Myocyte (in vitro differentiated cells): ENCODE results near the gene ATP2B2. TPM values are rescaled to one million over a fixed set of nuclear protein-coding genes. Genes with fewer than 3 reads are reported as not detected.

Experiments used
- DNase-seq: peaks from one replicate; pipeline ENCODE4 v3.0.0-alpha.2; 2012; ENCODE audit warnings: low read depth
- total RNA-seq: library from RNA; depleted of rRNA; stranded (reverse); fragments of >200 nt; gene quantifications from 2 replicates; pipeline ENCODE4 v1.2.3, GENCODE V29; 2014

ATP2B2 gene
- total RNA-seq, 1 donor from 2014 or later, result 0.24 TPM

DNA sequence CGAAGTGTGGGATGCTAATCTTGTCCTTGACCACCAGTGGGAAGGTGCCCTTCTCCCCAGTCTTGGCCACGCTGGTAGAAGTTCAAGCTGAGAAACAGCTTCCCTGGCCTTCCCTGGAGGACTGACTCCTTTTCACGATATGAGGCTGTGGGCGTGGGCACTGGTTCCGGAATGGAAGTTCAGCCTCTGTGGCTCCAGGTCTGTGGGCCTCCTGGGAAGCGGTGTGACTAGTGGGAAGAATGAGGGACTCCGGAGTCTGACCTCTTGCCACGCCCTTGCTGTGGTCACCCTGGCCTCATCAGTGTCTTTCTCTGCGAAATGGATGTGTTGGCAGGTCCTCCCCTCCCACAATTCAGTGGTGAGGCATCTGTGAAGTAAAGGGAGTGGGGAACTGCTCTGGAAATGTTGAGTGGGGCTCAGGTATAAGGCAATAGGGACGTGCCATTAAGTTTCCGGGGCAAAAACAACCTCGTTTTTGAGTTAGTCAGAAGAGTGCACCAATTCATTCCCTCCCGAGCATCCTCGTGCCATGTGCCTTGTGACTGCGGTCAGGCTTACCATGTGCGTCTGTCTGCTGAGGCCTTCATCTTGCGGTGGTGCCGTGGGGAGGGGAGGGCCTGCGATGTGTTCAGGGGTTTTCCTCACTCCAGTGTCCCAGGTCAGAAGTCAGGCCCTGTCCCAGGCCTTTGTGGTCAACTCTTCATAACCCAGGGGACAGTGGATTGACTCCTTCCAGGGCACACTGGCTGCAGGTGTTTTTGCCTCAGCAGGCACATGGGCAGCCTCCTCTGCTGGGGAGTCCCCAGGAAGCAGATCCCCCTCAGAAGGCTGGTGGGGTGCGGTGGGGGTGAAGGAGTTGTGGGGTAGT lies 172.7 kb downstream of the ATP2B2 start:
- no peak for DNase-seq

DNA sequence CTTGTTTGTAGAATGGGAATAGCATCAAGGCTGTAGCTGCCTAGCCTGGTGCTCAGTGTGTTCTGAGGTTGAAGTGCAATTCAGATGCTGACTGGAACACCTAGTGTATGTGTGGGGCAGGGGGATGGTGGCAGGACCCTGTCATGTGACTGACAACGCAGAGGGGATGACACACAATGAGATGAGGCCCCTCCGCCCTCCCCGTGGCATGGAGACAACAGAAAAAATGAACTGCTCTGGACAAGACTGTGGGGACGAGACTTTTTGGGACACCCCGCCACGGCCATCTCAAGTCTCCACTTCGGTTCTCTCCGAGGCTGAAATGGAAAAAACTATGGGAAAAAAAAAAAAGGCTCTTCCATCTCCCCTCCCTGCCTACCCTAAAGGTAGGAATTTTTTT lies 174.1 kb downstream of the ATP2B2 start:
- DNase-seq, result no peak

DNA sequence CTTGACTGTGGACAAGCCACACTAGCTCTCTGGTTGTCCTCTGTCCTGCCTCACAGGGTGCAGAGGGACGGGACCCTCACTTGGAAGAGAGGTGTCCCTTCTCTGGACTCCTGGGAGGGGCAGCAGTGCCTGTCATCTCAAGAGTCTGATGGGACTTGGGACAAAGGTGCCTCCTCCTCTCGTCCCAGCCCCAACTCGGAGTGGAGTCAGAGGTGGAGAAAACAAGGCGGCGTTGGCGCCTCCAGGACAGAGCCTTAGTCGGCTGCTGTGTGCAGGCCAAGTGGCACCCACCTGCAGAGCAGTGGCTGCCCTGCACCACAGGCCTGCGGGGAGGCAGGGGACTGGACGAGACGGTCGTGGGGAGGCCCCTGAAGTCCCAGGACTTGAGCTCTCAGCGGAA lies 175.1 kb downstream of the ATP2B2 start:
- DNase-seq, result no peak

DNA sequence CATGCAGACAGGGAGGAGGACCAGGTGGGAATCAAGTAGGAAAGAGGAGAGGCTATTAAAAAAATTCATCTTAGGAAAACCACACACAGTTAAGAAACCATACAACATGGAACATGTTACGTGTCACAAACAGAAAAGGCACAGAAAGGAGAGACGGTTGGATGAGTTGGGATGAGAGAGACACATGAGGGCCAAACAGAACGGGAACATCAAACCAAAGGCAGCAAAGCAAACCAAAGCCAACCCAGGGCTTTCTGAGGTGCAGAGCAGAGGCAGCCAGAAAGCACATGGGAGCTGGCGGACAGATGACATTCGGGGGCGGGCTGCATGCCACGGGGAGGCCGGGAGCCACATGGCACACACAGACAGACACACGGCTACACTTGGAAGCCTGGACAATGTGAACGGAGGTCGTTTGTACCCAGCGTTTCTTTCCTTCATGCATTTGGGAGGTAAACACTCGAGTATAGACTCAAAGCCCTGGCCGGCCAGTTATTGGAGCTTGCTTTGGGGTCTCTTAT lies 175.8 kb downstream of the ATP2B2 start:
- no peak for DNase-seq

DNA sequence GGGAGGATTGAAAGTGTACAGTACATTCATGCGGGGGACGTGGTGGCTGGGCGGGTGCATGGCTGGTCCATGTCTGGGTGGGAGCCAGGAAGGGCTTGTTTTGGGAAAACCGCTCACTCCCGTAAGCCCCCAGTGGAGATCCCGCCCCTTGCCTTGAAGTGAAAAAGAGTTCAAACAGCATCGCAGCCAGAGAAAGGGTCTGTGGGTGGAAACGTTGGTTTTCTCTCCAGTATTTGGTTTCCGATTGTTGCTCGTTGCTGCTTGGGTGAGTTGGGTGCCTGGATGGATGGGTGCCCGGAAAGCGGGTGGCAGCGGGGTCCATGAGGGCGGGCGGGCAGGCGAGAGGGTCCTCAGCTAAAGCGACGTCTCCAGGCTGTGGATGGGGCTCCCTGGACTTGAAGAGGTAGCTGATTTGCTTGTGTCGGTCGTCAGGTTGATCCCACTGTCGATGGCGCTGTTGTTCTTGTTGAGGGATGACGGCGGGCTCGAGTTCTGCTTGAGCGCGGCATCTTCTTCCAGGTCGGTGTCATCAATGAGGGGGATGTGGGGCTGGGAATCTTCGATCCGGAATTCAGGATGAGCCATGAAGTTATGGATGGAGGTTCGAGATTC lies 176.8 kb downstream of the ATP2B2 start:
- DNase-seq, result no peak

DNA sequence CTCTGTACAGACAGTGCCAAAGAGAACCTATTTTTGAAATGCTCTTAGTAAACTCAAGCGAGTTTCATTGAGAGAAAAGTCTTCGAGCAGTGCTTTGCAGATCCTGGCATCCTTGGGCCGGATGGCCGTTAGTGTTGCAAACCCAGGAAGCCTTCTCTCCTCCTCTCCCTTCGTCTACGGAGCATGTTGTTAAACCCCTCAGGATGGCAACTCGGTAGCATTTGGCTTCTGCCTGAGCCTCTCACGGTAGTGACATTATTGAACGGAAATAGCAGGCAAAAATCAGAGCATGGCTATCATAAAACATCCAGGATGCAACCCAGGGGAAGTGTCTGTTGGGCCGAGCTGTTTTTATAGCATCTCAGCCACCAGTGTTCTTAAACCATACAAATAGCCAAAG lies 177.8 kb downstream of the ATP2B2 start:
- DNase-seq, result no peak

DNA sequence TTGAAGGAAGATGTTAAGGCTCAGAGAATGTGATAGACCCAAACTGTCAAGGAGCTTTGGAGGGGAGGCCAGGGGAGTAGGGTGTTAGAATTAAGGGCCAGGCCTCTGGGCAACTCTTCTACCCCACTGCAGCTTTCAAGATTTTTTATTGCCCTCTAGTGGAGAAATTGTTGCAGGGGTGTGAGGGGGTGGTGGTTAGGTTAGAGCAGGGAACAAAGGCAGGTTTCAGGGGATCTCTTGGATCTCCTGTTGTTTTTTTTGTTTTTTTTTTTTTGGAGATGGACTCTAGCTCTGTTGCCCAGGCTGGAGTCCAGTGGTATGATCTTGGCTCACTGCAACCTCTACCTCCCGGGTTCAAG lies 183.1 kb downstream of the ATP2B2 start:
- DNase-seq, result no peak

DNA sequence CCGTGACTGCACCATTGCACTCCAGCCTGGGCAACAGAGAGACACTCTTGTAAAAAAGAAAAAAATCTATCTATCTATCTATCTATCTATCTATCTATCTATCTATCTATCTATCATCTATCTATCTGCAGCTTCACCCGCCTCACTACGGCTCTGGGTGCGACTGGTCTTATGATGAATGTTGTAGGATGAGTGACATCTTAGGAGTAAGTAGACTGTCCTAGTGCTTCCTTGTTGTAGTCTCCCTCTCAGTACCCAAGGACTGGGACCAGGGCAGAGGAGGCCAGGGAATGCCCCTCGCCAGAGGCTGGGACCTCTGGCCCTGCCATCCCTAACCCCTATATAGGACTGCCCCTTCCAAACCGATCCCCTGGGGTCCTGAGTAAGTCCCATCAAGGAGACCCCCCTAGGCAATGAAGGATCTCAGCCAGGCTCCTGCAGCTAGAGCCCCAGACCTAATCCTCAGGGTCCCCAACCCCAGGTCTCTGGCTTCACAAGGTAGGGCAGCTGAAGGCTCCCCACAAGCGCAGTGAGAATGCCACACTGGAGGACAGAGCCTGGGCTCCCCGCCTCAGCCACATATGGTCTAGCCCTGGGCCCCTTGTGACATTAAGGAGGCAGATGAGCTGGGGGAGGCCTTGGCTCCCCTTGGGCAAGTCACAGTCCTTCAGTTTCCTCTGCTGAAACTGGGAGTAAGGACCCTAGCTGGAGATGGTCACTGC lies 183.6 kb downstream of the ATP2B2 start:
- no peak for DNase-seq

DNA sequence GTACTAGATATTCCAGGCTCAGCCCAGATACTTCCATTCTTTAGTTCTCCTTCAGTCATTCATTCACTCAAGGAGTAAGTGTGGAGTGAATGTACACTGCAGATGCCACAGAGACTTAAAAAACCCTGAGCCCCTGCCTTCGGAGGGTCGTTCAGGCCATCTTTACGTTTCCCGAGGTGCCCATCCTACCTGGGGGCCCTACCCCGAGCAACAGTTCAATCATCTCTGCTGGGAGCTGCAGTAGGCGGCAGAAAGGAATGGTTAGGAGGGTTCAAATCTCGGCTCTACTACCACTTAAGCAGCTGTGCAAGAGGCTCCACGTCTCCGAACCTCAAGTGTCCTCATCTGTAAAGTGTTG lies 185.1 kb downstream of the ATP2B2 start:
- DNase-seq, result no peak

DNA sequence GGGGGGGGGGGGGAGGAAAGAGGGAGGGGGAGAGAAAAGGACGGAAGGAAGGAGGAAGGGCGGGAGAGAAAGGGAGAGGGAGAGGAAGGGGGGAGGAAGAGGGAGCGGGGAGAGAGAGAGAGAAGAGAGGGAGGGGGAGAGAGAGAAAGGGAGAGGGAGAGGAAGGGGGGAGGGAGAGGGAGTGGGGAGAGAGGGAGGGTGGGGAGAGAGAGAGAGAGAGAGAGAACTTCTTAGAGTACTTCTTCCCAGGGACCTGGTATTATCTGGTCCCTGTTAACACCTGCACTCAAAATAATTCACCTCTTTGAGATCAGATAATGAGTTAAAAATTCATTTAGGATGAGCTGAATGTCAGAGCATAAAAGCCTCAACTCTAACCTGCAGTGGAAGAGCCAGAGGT lies 185.6 kb downstream of the ATP2B2 start:
- no peak for DNase-seq

DNA sequence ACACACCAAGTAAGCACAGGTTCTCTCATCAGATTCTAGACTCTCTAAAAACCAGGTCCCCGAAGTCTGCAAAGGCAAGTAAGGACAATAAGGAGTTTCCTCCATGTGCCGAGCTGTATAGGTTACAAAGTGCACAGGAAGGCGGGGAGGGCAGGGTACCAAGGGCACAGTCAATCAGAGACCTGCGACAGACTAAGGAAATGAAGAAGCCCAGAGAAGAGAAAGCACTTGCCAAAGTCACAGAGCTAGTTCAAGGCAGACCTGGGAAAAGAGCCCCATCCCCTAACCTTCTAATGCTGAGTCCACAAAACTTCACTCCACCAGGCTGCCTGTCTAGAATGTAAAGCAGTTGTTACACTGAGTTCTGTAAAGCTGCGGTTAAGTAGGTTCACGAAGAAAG lies 186.1 kb downstream of the ATP2B2 start:
- no peak for DNase-seq

DNA sequence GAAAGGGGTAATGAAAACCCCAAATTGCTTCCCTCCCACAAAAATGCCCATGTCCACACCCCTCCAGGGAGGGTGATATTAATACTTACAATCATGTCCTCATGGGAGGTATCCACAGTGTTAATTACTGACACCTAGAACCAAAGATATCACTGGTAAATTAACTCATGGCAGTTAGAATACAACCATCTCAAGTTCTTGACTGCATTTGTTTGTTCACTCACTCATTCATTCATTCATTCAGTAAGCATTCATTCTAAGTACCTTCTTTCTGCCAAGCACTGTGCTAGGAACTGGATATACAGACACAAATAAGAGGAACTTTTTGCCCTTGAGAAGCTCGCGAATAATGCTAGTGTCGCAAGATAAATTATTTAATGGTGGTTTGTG lies 187.4 kb downstream of the ATP2B2 start:
- DNase-seq, result no peak

DNA sequence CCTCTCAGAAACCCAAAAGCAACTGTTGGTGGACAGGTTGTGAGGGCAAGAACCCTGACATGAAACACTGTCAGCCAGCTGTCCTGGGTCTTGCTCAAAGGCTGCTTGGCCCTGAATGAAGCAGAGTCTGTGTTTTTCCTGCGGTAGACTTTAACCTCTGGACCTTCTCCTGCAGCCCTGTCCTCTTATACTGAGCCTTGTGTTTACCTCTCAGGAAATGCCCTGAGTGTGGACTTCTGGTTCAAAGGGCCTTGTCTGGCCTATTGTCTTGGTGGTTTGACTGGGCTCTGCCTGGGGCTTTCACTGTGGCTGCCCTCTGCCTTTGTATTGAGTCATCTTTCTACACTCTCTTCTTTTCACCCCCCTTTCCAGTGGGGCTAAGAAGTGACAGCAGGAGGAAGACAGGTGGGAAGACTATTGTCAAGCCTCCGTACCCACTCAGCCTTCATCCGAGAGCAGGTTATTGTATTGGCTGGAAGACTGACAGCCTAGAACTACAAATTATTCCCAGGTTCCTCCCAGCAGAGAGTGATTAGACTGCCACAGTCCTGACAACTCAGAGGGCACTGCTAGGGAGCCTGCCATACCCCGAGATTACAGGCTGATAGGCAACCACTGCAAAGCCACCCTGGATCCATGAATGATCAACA lies 187.9 kb downstream of the ATP2B2 start:
- no peak for DNase-seq

DNA sequence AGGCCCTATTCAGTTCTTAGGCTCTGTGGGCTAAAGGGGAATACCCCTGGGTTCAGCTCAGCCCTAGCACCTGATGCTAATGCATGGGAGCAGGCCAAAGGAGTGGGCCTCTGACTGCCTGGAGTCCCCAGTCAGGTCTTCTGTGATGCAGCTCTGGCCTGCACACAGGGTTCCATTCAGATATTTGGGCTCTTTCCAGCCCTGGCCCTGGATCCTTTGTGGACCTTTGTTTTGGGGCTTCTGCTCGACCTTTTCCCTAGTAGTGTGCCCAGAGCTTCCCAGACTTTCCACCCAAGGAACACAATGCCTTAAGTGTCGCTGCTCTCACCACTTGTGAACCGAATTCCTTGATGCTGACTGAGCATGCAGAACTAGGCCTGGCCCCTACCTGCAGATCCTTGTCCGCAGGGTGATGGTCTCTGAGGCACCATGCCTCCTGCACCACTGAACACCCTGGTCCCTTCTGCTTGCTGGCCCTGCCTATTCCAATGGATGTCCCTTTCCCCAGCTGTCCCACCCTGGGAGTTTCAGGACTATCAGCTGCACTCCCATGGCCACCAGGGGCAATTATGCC lies 189.5 kb downstream of the ATP2B2 start:
- DNase-seq, result no peak

DNA sequence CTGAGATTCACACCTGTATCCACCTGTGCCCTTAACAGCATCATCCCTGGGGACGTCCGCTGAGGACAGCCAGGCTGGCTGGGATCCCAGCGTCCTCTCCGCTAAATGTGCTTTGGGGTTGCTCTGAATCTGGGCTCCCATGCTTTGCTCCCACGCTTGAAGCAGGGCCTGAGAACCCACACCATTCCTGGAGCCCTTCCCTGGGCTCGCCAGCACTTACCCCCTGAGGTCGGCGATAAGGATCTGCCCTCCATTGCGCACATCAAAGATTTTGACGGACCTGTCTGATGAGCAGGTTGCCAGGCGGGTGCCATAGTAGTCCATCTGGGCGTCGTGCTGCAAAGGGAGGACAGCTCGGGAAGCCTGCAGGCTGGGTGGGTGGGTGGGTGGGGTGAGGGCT lies 190.3 kb downstream of the ATP2B2 start:
- DNase-seq, result no peak

DNA sequence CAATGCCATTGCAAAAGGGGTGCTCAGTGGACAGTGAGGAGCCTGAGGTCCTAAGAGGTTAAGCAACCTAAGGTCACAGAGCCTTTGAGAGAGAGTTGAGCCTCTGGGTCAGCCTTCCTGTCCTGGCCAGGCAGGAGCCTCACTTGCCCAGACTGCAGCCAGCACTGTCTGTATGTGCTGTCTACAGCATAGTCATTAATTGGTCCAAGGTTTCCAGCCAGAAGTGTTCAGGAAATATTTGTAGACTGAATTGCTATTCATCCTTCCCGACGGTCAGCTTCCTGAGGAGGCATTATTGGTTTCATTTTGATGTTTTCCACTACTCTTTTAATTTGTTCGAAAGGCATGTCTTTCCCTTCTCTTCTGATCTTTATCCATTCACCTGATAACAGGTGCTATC lies 192.5 kb downstream of the ATP2B2 start:
- no peak for DNase-seq

DNA sequence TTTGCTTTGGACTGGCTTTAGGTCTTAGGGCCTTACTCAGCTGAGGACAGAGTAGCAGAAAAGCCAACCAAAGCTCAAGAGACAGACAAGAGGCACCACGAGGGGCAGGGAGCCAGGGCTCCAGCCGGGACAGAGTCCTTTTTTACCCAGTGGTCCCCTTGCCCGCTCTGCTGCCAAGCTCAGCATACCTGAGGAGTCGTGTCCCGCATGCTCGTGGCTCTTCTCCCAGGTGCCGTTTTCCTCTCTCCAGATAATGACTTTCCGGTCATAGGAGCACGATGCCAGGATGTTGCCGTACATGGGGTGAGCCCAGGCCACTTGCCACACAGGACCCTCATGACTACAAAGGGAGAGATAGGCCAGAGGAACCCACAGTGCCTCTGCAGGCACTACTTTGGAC lies 193.0 kb downstream of the ATP2B2 start:
- no peak for DNase-seq

DNA sequence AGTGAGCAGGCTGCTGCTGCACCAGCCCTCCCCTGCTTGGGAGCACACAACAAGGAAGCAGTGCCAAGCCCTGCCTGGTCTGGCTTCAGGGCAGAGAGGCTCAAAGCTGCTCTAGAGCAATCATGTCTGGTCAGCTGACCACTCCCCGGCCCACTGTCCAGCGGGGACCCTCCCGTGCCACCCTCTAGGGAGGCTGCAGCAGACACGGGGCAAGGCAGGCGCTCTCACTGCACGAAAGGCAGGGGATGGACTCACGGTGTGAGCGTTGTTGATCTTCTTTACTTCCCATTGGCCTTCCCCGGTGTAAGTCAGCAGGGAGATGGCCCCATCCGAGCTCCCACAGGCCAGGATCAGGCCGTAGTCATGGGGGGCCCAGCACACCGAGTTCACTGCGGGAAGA lies 193.7 kb downstream of the ATP2B2 start:
- no peak for DNase-seq

DNA sequence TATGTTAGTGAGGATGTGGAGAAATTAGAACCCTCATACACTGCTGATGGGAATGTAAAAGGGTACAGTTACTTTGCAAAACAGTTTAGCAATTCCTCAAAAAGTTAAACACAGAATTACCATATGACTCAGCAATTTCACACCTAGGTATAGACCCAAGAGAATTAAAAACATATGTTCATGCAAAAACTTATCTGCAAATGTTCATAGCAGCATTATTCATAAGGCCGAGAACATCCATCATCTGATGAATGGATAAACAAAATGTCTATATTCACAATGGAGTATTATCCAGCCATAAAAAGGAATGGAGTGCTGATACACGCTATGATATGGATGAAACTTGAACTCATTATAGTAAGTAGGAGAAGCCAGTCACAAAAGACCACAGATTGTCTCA lies 194.8 kb downstream of the ATP2B2 start:
- no peak for DNase-seq

DNA sequence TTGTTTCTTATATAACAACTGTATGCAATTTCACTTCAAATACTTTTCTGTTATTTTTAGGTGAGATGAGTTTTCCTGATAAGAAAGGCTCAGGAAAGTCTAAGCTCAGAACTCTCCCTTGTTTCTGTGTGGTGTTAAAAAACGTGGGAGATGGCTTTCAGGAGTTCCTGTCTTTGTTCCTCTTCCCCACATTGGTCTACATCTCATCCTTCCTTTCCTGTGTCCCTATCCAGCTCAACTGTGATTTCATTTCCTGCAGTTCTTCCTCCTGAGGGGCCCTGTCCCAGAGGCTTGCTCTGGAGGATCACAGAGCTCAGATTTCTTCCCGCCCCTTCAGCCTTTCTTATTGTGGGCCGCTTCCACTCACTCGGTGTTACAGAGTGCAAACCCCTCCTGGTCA lies 195.7 kb downstream of the ATP2B2 start:
- DNase-seq, result no peak

DNA sequence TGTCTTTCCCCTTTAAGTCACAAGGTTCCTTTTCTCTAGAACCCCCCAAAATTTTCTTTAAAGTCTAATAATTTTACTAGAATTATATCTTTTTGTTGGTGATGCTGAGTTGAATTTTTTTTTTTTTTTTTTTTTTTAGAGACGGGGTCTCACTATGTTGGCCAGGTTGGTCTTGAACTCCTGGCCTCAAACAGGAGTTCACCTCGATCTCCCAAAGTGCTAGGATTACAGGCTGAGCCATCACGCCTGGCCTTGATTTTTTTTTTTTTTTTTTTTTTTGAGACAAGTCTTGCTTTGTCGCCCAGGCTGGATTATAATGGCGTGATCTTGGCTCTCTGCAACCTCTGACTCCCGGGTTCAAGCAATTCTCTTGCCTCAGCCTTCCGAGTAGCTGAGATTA lies 196.7 kb downstream of the ATP2B2 start:
- DNase-seq, result no peak

DNA sequence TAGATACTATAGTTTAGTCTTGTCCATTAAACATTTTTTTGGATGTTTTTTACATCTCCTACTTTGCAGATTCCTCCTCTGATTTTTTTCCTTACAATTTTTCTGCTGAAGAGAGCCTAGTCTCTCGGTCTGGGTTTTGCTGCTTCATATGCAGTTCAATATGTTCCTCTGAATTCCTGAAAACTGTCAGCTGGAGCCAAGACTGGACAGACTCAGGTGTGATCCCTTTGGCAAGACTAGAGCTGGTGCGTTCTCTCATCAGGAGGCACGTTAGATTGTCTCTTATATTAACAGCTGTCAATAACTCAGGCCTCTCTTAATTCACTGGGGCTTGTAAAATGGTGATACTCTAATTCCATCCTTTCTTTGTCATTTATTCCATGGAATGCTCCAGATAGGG lies 199.2 kb downstream of the ATP2B2 start:
- DNase-seq, result no peak
